GM08714 (cell line): ENCODE measurements around the gene RNH1.

ENCODE experiments used
- H3K4me3 ChIP-seq: fragments of 200-500 bp; sonication (Bioruptor generic); 2 replicates; pipeline ENCODE4 v1.5.1; 2014; ENCODE audit warnings: mild to moderate bottlenecking, low read length, inconsistent platforms
- ZNF274 ChIP-seq: IDR thresholded peaks from 2 replicates; pipeline ENCODE4 v1.6.1; 2012; ENCODE audit warnings: mild to moderate bottlenecking, low read depth, low read length

RNH1 gene

DNA sequence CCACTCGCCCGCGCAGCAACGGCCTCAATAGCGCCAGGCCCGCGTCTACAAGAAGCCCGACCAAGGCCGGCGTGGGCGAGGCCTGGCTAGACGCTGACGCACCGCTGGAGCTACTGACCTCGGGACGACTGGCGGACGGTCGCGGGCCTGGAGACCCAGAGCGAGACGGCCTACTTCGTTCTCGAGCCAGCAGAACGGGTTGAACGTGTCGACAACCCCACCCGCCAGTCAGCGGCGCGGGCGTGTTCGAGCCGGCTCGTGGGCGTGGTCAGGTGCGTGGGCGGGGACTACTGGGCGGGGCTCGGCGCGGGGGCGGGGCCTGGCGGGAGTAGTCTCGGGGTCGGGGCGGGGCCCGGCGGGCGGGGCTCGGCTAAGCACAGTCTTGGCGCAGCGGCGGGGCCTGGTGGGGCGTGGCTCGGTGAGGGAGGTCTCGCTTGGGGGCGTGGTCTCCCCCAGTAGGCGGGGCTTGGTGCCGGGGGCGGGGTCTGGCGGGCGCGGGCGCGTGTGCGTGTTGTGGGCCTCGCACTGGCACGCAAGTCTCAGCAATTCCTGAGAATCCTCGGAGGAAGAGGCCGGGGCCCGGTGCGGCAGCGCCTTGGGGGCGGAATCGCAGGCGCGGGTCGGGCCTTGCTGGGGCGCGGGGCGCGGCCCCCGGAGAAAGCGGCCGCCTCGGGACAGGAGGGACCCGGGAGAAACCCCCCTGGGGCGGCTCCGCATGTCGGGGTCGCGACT lies at the start of gene RNH1:
Gene RNH1, minus strand, starts transcription at position 248 of the 732 bp plus-strand sequence. CDS start 5,080 bp downstream, outside the sequence.
- TF ChIP-seq ZNF274, result no peak
- H3K4me3 ChIP-seq, result peak within 1 kb of the TSS; percentile 86

DNA sequence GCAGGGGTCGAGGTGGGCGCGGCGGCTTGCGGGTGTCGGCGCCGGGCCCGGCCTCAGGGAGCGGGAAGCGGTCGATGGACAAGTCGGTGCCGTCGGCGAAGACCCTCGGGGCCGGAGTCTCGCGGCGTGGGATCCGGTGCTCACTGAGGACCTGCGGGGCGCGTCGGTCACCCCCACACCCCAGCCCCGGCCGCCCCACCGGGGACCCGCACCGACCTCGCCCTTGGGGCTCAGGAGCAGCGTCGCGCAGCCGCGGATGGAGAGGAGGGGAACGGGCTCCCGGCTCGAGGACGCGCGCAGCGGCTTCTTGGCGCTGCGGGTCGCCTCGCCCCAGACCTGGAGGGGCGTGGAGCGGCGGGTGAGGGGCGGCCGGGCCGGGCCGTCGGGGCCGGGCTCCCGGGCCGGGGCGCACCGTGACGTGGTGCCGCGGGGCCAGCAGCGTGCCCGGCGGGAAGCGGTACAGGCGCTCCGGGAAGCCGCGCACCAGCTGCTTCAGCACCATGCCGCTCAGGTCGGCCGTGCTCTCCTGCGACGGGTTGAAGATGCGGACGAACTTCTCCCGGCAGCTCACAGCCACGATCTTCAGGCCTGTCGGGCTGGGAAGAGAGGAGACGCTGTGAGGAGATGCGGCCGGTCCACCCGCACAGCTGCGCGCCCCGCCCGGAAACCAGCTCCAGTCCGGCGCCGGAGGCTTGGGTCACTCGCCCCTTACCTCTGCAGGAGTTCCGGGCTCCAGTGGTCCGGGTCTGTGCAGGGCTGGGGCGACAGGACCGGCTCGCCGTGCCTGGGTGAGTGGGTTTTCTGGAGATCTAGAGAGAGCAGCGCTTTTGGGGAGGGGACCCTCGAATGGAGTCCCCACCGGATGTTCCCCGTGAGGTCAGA lies 49.0 kb upstream of the RNH1 start:
- no peak overlapping the region for H3K4me3 ChIP-seq
- TF ChIP-seq ZNF274, result no peak

DNA sequence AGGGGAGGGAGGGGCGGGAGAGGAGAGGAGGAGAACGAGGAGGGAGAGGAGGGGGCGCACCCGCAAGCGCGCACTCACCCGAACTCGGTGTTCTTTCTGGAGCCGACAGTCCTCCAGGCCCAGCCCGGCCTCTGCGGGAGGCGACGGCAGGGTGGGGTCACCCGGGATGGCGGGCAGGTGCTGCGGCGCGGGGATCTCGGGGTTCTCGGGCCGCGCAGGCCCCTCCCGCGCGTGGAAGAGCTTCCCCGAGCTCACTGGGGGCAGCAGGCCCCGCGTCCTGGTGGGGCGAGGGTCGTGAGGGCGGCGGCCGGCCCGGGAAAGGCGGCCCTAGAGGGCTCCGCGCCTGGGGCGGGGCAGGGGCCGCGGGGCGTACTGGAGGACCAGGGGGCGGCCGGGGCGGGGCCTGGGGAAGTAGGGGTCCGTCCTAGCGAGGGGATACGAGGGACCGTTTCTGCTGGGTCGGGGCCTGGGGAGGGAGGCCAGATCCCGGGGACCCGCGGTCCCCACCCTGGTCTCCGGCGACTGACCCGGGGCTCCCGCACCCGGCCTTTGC lies 48.3 kb upstream of the RNH1 start:
- no peak overlapping the region; the same call in 1 of the 2 replicates for H3K4me3 ChIP-seq
- TF ChIP-seq ZNF274, result no peak

DNA sequence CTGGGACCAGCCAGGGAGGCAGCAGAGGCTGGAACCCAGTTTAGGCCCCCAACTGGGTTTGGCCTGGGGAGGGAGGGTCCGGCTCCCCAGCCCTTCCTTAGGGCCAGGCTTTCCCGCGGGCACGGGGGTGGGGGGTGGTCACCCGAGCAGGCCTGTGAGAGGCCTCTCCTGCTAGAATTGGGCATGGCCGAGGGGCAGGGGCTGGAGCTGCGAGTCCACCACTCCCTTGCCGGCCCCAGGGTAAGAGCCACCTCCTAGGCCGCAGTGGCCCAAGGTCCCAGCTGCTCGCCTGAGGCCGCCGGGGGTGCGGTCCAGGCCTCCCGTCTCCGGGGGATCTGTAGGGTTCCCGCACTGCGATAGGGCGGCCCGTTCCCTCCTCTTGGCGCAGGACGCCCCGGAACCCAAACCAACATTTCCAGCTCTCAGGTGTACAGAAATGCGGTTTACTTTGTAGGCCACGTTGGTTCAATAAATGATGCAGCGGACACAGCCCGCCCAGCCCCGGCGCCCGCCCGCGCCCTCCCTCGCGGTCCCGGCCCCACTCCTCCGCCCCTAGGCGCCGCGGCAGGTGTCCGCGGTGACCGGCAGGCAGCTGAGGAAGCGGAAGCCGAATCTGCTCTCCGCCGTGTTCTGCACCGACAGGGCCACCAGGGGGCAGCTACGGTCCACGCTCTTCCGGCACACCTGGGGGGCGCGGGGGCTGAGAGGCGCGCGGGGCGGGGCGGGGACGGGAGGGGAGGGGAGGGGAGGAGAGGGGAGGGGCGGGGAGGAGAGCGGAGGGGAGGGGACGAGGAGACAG lies 47.6 kb upstream of the RNH1 start:
- peak overlapping the region; percentile 33; the same call in 1 of the 2 replicates for H3K4me3 ChIP-seq
- TF ChIP-seq ZNF274, result no peak

DNA sequence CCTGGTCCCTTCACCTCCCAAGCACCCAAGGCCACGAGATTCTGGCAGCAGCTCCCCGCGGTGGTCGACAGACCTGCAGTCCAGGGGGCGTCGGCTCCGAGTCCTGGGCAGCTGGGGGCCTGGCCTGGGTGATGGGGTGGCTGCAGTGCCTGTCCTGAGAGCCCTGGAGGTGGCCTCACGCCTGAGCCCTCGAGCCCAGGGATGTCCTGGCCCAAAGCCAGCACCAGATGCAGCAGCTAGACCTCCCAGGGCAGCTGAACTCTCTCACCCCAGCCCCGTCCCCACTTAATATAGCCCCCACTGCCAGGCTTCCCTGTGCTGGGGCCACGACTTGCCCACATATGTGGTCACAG lies 46.9 kb upstream of the RNH1 start:
- no peak for TF ChIP-seq ZNF274
- H3K4me3 ChIP-seq, result no peak overlapping the region

DNA sequence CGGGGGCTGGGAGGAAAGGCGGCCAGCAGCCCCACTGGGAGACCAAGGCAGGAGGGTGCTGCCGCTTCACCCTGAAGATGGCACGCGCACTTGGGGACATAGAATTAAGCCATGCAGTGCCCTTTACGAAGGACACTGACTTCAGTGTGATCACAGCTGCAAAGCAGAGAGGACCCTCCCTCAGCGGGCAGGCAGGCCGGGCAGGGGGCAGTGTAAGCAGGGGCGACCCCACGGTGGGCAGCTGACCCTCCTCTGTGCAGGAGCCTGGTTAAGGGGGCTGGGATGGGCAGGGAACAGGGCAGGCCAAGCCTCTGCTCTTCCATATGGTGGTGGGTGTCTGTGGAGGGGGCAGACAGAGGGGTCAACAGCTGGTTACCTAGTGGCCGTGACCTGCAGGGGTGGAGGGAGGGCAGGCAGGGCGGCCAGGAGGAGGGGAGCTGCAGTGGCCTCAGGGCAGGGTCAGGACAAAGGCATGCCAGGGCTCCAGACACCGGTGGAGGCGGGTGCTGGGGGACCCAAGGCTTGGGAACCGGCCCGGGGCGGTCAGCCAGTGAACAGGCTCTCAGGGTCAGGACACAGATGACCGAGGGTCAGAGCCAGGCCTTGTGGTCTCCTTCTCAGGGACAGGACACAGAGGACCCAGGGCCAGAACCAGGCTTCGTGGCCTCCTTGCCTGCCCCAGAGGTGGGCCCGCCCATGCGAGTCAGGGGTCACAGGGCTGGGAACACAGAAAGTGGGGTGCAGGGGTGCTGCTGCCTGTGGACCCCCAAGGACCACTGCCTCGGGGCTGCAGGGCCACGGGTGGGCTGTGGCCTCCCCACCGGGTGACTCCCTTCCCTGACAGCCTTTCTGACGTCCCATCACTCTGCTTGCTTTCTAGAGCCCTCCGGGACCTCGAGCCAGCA lies 46.3 kb upstream of the RNH1 start:
- no peak overlapping the region for H3K4me3 ChIP-seq
- TF ChIP-seq ZNF274, result no peak

DNA sequence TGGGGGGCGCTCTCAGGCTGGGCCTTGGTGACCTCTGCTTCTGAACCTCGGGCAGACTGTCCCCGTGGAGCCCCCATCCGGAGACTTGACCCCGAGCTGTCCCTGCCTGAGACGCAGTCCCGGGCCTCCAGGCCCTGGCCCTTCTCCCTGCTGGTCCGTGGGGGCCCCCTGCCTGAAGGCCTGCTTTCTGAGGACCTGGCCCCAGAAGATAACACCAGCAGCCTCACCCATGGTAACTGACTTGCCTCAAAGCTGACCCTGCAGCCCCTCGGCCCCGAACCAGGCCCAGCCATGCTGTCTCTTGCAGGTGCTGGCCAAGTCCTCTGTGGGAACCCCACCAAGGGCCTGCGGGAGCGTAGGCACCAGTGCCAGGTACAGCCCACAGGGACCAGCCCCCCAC lies 44.6 kb upstream of the RNH1 start:
- no peak overlapping the region for H3K4me3 ChIP-seq
- TF ChIP-seq ZNF274, result no peak

DNA sequence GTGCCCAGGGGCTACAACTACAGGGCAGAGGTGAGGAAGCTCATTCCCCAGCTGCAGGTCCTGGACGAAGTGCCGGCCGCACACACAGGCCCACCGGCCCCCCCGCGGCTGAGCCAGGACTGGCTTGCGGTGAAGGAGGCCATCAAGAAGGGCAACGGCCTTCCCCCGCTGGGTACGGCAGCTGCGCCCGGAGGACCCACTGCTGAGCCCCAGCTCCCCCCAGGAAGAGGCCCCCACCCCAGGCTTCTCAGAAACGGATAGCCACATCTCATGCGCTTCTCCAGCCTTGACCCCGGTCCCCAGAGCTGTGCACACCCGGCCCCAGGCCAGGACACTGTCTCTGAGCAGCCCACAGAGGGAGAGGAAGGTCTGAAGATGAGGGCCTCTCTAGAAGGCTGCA lies 44.1 kb upstream of the RNH1 start:
- TF ChIP-seq ZNF274, result no peak
- H3K4me3 ChIP-seq, result no peak overlapping the region

DNA sequence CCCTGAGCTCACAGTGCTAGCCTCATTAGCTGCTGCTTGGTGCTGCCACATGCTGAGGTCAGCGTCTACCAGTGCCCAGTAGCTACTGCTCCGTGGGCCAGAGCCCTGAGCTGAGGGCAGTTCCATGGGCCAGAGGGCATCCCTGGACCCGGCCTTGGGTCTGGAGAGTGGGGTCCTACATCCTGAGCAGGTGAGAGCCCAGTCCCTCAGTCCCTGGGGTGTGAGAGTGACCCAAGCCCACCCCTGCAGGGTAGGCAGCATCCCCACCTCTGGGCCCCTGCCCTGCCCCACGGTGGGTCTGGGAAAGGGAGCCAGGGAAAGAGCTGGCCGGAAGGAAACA lies 43.7 kb upstream of the RNH1 start:
- no peak overlapping the region for H3K4me3 ChIP-seq
- TF ChIP-seq ZNF274, result no peak

DNA sequence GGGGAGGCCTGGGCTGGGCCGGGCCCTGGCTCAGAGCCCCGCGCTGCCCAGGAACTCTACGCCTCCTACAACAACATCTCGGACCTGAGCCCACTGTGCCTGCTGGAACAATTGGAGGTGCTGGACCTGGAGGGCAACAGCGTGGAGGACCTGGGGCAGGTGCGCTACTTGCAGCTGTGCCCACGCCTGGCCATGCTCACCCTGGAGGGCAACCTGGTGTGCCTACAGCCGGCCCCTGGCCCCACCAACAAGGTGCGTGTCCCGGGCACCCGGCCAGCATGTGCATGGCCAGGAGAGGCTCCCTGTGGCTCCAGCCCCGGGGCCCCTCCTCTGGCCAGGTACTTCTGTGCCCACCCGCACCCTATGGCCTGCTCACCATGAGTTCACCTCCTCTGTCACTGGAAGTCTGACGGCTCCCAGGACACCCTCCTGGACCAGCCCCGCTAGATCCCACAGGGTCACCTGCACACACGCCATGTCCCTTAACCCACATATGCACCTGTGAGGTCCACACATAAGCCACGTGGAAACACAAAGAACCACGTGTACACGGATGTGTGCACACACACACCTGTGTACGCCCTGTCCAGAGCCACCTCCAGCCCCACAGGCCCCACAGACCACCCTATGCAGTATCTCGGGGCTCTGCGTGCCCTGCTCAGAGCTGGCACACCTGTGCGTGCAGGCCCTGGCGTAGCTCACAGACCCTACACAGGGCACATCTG lies 43.1 kb upstream of the RNH1 start:
- H3K4me3 ChIP-seq, result no peak overlapping the region
- TF ChIP-seq ZNF274, result no peak

DNA sequence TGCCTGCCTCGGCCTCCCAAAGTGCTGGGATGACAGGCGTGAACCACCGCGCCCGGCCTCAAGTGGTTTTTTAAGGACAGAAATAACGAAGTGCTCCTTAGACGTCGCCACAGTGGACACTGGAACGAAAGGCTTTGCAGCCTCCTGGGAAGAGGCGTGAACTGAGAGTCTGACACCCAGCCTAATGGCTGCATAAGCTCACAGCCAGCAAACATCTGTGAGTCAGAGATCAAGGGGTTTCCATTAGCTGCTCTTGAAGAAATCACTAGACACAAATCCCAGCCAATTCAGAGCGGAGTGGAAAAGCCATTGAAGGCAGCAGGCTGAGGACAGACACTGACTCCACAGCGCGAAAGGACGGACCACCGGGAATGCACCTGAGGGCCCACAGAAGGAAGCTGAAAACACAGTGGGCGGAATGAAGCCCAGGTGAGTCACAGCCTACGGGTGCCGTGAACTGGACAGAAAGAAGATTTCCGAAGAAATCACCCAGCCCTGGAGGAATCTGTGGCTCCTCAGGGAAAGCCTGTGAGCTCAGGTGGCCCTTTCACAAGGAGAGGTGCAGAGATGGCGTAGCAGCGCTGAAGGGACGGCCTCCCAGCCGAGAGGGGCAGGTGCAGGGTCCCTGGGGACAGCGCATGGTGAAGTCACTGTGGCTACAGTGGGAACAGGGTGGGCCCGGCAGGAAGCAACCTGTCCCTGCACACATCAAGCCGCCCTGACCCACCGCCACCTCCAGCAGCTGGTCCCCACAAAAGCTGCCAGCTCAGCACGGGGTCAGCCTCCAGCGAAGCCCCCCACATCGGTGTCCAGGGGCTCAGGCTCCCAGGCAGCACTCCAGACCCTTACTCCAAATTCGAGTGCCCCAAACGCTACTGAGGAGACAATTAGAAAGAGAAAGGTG lies 41.9 kb upstream of the RNH1 start:
- no peak overlapping the region for H3K4me3 ChIP-seq
- no peak for TF ChIP-seq ZNF274

DNA sequence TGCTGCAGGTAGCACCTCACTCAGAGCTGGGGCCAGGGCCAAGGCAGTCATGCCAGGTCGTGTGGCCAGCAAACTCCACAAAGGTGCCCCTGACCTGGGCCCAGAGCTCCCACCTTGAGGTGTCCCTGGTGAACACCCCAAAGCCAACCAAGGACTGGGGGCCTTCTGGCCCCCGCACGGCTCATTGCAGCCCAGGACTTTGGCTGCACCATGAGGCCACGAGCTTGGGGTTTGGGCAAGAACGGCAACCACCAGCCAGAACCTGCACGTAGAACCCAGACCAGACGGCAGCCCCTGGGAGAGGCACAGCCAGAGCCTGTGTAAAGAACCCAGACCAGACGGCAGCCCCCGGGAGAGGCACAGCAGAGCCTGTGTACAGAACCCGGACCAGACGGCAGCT lies 38.1 kb upstream of the RNH1 start:
- H3K4me3 ChIP-seq, result no peak overlapping the region
- no peak for TF ChIP-seq ZNF274
